Heart left ventricle (tissue), 16 donors: ENCODE data around the gene LIN28B. TPM values are rescaled to one million over a fixed set of nuclear protein-coding genes. Genes with fewer than 3 reads are reported as not detected.
"Not testable (repeated sequence)": the region's sequence is repeated elsewhere in the genome, so short reads cannot be mapped to it uniquely, and the experiment has no call there.

Experiments used
- ATAC-seq, 4 donors: fragments of 200-7000 bp; cut with Tn5 transposase; one replicate each; pipeline ENCODE4 v1.9.1; 2020 to 2022; ENCODE audit warnings: moderate library complexity in 4 of 4, mild to moderate bottlenecking in 3 of 4, moderate number of reproducible peaks in 1 of 4
- DNase-seq, 5 donors: peaks; one replicate each; pipeline ENCODE4 v3.0.0-alpha.2; 2020
- H3K27ac ChIP-seq, 12 donors: fragments of 200-600 bp; sonication (generic) in 4 of 12; one replicate each; pipeline versions ENCODE4 v1.5.0 to v1.8.0; 2016 to 2022; ENCODE audit warnings: mild to moderate bottlenecking in 2 of 12
- H3K27me3 ChIP-seq, 9 donors: fragments of 200-600 bp; sonication (generic) in 2 of 9; one replicate each; pipeline versions ENCODE4 v1.5.1 to v1.8.0; 2016 to 2022; ENCODE audit warnings: mild to moderate bottlenecking in 3 of 9
- H3K36me3 ChIP-seq, 9 donors: fragments of 200-600 bp; sonication (generic) in 2 of 9; one replicate each; pipeline versions ENCODE4 v1.5.0 to v1.8.0; 2018 to 2022; ENCODE audit warnings: mild to moderate bottlenecking in 2 of 9
- H3K4me1 ChIP-seq, 12 donors: fragments of 200-600 bp; sonication (generic) in 4 of 12; one replicate each; pipeline versions ENCODE4 v1.5.0 to v1.8.0; 2016 to 2022; ENCODE audit warnings: mild to moderate bottlenecking in 3 of 12
- H3K4me3 ChIP-seq, 12 donors: fragments of 200-600 bp; sonication (generic) in 4 of 12; one replicate each; pipeline versions ENCODE4 v1.5.0 to v1.8.0; 2017 to 2022; ENCODE audit warnings: mild to moderate bottlenecking in 9 of 12, moderate library complexity in 4 of 12
- H3K9me3 ChIP-seq, 12 donors: fragments of 200-600 bp; sonication (generic) in 4 of 12; one replicate each; pipeline versions ENCODE4 v1.5.0 to v1.8.0; 2016 to 2022; ENCODE audit warnings: mild to moderate bottlenecking in 1 of 12
- POLR2A ChIP-seq, 2 donors: fragments of 450-650 bp; IDR thresholded peaks; one replicate each; pipeline ENCODE4 v1.6.1; 2017; ENCODE audit warnings: antibody characterized with exemption in 2 of 2, mild to moderate bottlenecking in 2 of 2, moderate library complexity in 2 of 2
- WGBS, 4 donors: extraction: QIAGEN DNeasy Blood & Tissue Kit in 2 of 4; methylation state at CpG; one replicate each; pipeline versions ENCODE4 v1.1.5 to v1.1.7; 2013 to 2018; 5-methylcytosine and 5-hydroxymethylcytosine counted together
- intact Hi-C, 10 donors: fragments of 100-400 bp; cut with DNase I; formaldehyde crosslinking; loops; one replicate each; pipeline versions ENCODE4 v1.11.1 to v1.14.2; 2022
- polyA plus RNA-seq, 2 donors: library from polyadenylated mRNA; stranded (reverse); fragments of 200-250 nt; gene quantifications; one replicate each; pipeline ENCODE4 v1.2.3, GENCODE V29; 2013
- total RNA-seq, 9 donors: library from RNA; depleted of rRNA in 2 of 9; stranded (reverse); fragments of >200 nt in 2 of 9; fragmentation: NEBNext Ultra II Directional in 3 of 9; extraction: Animal tissue kit (Norgen Biotek cat#: 25700) in 3 of 9; gene quantifications; one replicate each; pipeline versions ENCODE4 v1.1.0 to v1.2.4, GENCODE V29; 2016 to 2023
- TF ChIP-seq, protein P1 (sequence below), 12 donors: fragments of 200-600 bp; sonication (generic) in 4 of 12; IDR thresholded peaks; one replicate each; pipeline versions ENCODE4 v1.5.0 to v1.8.0; 2018 to 2022; ENCODE audit warnings: antibody characterized with exemption in 12 of 12, mild to moderate bottlenecking in 5 of 12
- donor health status: ischemic (EF 13 %, LVEDD 7.1; RV severe dilation, severe dysfunction).
- donor health status: healthy with polysubstance abuse.
- donor health status: DM: no; HTN: yes; CAD: no.
- donor health status: DM: no; HTN: no; CAD: no.
- donor health status: ischemic (EF 25% LVEDD 6.9; RV normal size, moderate dysfunction).
- donor health status: ischemic (EF 25% LVEDD 5.7; RV mildly dilated, moderate dysfunction).
- donor health status: healthy.
- donor health status: DM: yes; HTN: yes; CAD: no.
- donor health status: ischemic (EF 35%, LVEDD 5.7; RV mildly dilated, moderate dysfunction).
- donor health status: nonischemic (EF 11% LVEDD 7.7; RV severe dilation, severe dysfunction).
- donor health status: DM: yes; HTN: yes; CAD: no.
- donor health status: PGD.
- donor health status: ischemic (EF 29% LVEDD 5.4; RV normal size, mild dysfunction).
- donor health status: nonischemic (EF 23%, LVEDD 6.1; RV moderate dilation, normal function).

Gene LIN28B
- total and polyA plus RNA-seq, 11 donors = not detected

GRCh38 chr6:105069821-105070445, 113.0 kb downstream of the LIN28B start:
- no peaks in the 10 kb centered on the region for H3K4me1 ChIP-seq
- H3K27ac ChIP-seq = no peak overlapping the region
- H3K27me3 ChIP-seq = peaks cover 0 to 44% (median 4%) of the 10 kb centered on the region in 9 donors
- H3K4me3 ChIP-seq = no peak overlapping the region
- intact Hi-C loops = loop anchor here in 2 of 10 donors (10.0 kb wide), 3 partner anchors 75 to 275 kb away; no protein-coding TSS in a partner anchor
- H3K9me3 ChIP-seq = no peaks in the 10 kb centered on the region
- TF ChIP-seq, protein P1, sequence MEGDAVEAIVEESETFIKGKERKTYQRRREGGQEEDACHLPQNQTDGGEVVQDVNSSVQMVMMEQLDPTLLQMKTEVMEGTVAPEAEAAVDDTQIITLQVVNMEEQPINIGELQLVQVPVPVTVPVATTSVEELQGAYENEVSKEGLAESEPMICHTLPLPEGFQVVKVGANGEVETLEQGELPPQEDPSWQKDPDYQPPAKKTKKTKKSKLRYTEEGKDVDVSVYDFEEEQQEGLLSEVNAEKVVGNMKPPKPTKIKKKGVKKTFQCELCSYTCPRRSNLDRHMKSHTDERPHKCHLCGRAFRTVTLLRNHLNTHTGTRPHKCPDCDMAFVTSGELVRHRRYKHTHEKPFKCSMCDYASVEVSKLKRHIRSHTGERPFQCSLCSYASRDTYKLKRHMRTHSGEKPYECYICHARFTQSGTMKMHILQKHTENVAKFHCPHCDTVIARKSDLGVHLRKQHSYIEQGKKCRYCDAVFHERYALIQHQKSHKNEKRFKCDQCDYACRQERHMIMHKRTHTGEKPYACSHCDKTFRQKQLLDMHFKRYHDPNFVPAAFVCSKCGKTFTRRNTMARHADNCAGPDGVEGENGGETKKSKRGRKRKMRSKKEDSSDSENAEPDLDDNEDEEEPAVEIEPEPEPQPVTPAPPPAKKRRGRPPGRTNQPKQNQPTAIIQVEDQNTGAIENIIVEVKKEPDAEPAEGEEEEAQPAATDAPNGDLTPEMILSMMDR (IDR thresholded peaks at IDR 0.05) = no peak
- no peak for TF ChIP-seq POLR2A (IDR thresholded peaks at IDR 0.05)
- ATAC-seq (no peak), DNase-seq (no peak)
- no peaks in the 10 kb centered on the region for H3K36me3 ChIP-seq
- WGBS, 4 donors = 95 to 100% (median 97%) methylated on average over 1 of the region's 1 CpG

GRCh38 chr6:105072798-105073199, 115.9 kb downstream of the LIN28B start:
- ATAC-seq = no peak
- TF ChIP-seq, protein P1 (IDR thresholded peaks at IDR 0.05) = no peak
- TF ChIP-seq POLR2A (IDR thresholded peaks at IDR 0.05) = no peak
- Histone ChIP-seq H3K27ac (no peak overlapping the region), H3K36me3 (no peaks in the 10 kb centered on the region), H3K4me1 (peaks cover 0 to 2% (median 0%) of the 10 kb centered on the region in 12 donors), H3K9me3 (no peaks in the 10 kb centered on the region), H3K27me3 (peaks cover 0 to 32% (median 0%) of the 10 kb centered on the region in 9 donors), H3K4me3 (no peak overlapping the region)
- DNase-seq = no peak
- intact Hi-C loops = loop anchor here in 2 of 10 donors (10.0 kb wide), 3 partner anchors 78 to 278 kb away; no protein-coding TSS in a partner anchor

DNA sequence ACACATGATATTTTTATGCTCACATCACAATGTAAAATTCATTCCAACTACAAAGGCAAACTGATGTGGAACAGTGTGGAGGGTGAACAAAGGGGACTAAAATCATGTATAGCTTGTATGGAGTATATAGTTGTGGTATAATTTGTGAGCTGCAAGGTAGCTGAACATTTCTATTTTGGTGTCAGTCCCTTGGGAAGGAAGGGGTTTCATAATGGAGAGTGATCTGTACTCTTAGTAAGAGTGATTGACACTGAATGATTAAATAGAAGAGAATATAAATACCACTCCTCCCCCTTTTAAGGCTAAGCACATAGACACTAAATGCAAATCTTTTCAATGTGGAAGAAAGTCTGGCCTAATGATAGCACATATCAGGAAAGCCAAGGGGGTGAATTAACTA, 118.3 kb downstream of the LIN28B start:
- TF ChIP-seq POLR2A (IDR thresholded peaks at IDR 0.05) = no peak
- TF ChIP-seq, protein P1 (IDR thresholded peaks at IDR 0.05) = no peak
- intact Hi-C loops = loop anchor here in 8 of 10 donors (5.0 to 10.0 kb wide), 6 partner anchors 78 to 283 kb away; no protein-coding TSS in a partner anchor
- Histone ChIP-seq H3K9me3 (no peaks in the 10 kb centered on the region), H3K4me1 (peaks cover 0 to 2% (median 0%) of the 10 kb centered on the region in 12 donors), H3K4me3 (no peak overlapping the region), H3K36me3 (no peaks in the 10 kb centered on the region), H3K27ac (no peak overlapping the region), H3K27me3 (peaks cover 0 to 17% (median 0%) of the 10 kb centered on the region in 9 donors)
- DNase-seq (no peak), ATAC-seq (no peak)

DNA sequence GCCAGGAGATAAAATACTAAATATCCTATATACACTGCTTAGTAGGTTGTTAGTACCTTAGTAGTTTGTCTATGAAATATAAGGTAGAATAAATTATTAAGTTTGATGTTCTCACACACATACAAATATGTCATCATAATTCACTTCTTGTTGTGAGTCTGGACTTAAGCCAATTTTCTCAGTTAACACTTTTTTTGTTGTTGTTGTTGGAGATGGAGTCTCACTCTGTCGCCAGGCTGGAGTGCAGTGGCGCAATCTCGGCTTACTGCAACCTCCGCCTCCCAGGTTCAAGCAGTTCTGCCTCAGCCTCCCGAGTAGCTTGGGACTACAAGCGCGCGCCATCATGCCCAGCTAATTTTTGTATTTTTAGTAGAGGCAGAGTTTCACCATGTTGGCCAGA, 119.5 kb downstream of the LIN28B start:
- not testable (repeated sequence) for H3K4me3 ChIP-seq, H3K4me1 ChIP-seq, H3K9me3 ChIP-seq, H3K27ac ChIP-seq, H3K36me3 ChIP-seq, ATAC-seq, DNase-seq
- H3K27me3 ChIP-seq = peaks cover 0 to 13% (median 0%) of the 10 kb centered on the region in 9 donors
- 80 to 84% (median 82%) methylated on average over 8 of the region's 8 CpGs for WGBS, 4 donors
- intact Hi-C loops = loop anchor here in 8 of 10 donors (5.0 to 10.0 kb wide), 6 partner anchors 79 to 284 kb away; no protein-coding TSS in a partner anchor
